Suprapubic skin (tissue), 4 donors: ENCODE data around the gene SPSB3. TPM values are rescaled to one million over a fixed set of nuclear protein-coding genes. Genes with fewer than 3 reads are reported as not detected.
A peak's percentile ranks its signal among the peaks of the same experiment; 100 is the strongest.

ENCODE experiments used
- DNase-seq, 2 donors: peaks; one replicate each; pipeline ENCODE4 v3.0.0-alpha.2; 2019; ENCODE audit warnings: low spot score in 2 of 2
- H3K27ac ChIP-seq: fragments of 200-600 bp; sonication (generic); one replicate; pipeline ENCODE4 v1.5.1; 2019
- H3K27me3 ChIP-seq: fragments of 200-600 bp; sonication (generic); one replicate; pipeline ENCODE4 v1.5.1; 2019
- H3K36me3 ChIP-seq: fragments of 200-600 bp; sonication (generic); one replicate; pipeline ENCODE4 v1.5.1; 2019
- H3K4me1 ChIP-seq: fragments of 200-600 bp; sonication (generic); one replicate; pipeline ENCODE4 v1.5.1; 2019
- H3K4me3 ChIP-seq: fragments of 200-600 bp; sonication (generic); one replicate; pipeline ENCODE4 v1.5.1; 2019; ENCODE audit warnings: mild to moderate bottlenecking
- H3K9me3 ChIP-seq: fragments of 200-600 bp; sonication (generic); one replicate; pipeline ENCODE4 v1.5.1; 2019
- CTCF ChIP-seq, 2 donors: fragments of 200-600 bp in 1 of 2; fragments of 450-650 bp in 1 of 2; sonication (generic) in 1 of 2; IDR thresholded peaks; one replicate each; pipeline ENCODE4 v1.5.1; 2016 to 2019; ENCODE audit warnings: antibody characterized with exemption in 2 of 2, mild to moderate bottlenecking in 1 of 2, moderate library complexity in 1 of 2
- EP300 ChIP-seq: sonication (generic); formaldehyde crosslinking; IDR thresholded peaks from one replicate; pipeline ENCODE4 v1.6.1; 2017; ENCODE audit warnings: antibody characterized with exemption
- POLR2A ChIP-seq, 2 donors: fragments of 450-650 bp; IDR thresholded peaks; one replicate each; pipeline ENCODE4 v1.6.1; 2017; ENCODE audit warnings: antibody characterized with exemption in 2 of 2, mild to moderate bottlenecking in 2 of 2, moderate library complexity in 2 of 2
- POLR2AphosphoS5 ChIP-seq, 3 donors: sonication (generic); formaldehyde crosslinking; IDR thresholded peaks; one replicate each; pipeline ENCODE4 v1.6.1; 2017; ENCODE audit warnings: antibody characterized with exemption in 3 of 3
- WGBS: methylation state at CpG from one replicate; pipeline ENCODE4 v1.1.5; 2018; 5-methylcytosine and 5-hydroxymethylcytosine counted together
- total RNA-seq, 4 donors: library from RNA; depleted of rRNA; stranded (reverse); fragments of >200 nt; gene quantifications; one replicate each; pipeline ENCODE4 v1.1.0, GENCODE V29; 2016

The SPSB3 gene
- total RNA-seq, 4 donors from 2014 or later = 124 to 205 (median 156) TPM

GRCh38 chr16:1775846-1776671 is 6.3 kb downstream of the SPSB3 start:
- WGBS = 78% methylated on average over 13 of the region's 28 CpGs
- peaks cover 50% of the 10 kb centered on the region for H3K36me3 ChIP-seq
- no peak overlapping the region for H3K27ac ChIP-seq
- TF ChIP-seq POLR2AphosphoS5 (IDR thresholded peaks at IDR 0.05) = no peak
- TF ChIP-seq CTCF (IDR thresholded peaks at IDR 0.05) = no peak
- no peak for TF ChIP-seq POLR2A (IDR thresholded peaks at IDR 0.05)
- TF ChIP-seq EP300 = no peak
- H3K4me1 ChIP-seq = peaks cover 37% of the 10 kb centered on the region
- H3K4me3 ChIP-seq = no peak overlapping the region
- H3K27me3 ChIP-seq = no peaks in the 10 kb centered on the region
- no peaks in the 10 kb centered on the region for H3K9me3 ChIP-seq
- DNase-seq = no peak

GRCh38 chr16:1775006-1775845 is 7.1 kb downstream of the SPSB3 start:
- DNase-seq = no peak
- H3K36me3 ChIP-seq = peaks cover 48% of the 10 kb centered on the region
- H3K9me3 ChIP-seq = no peaks in the 10 kb centered on the region
- H3K27ac ChIP-seq = no peak overlapping the region
- 89% methylated on average over 20 of the region's 30 CpGs for WGBS
- TF ChIP-seq POLR2A (IDR thresholded peaks at IDR 0.05) (no peak), EP300 (no peak), POLR2AphosphoS5 (IDR thresholded peaks at IDR 0.05) (no peak), CTCF (IDR thresholded peaks at IDR 0.05) (no peak)
- H3K4me1 ChIP-seq = peaks cover 39% of the 10 kb centered on the region
- H3K4me3 ChIP-seq = no peak overlapping the region
- H3K27me3 ChIP-seq = no peaks in the 10 kb centered on the region

- H3K4me3 ChIP-seq = peak overlapping the region; percentile 92
- no peak overlapping the region for H3K27ac ChIP-seq
- WGBS = 82% methylated on average over 2 of the region's 7 CpGs
- H3K4me1 ChIP-seq = peaks cover 44% of the 10 kb centered on the region
- H3K27me3 ChIP-seq = no peaks in the 10 kb centered on the region
- DNase-seq = no peak
- TF ChIP-seq POLR2AphosphoS5 (IDR thresholded peaks at IDR 0.05) = no peak
- TF ChIP-seq POLR2A (IDR thresholded peaks at IDR 0.05) = no peak
- no peak for TF ChIP-seq CTCF (IDR thresholded peaks at IDR 0.05)
- TF ChIP-seq EP300 = no peak
- peaks cover 41% of the 10 kb centered on the region for H3K36me3 ChIP-seq
- no peaks in the 10 kb centered on the region for H3K9me3 ChIP-seq
Measured at GRCh38 chr16:1774448-1774780, 8.0 kb downstream of the SPSB3 start.

- Histone ChIP-seq H3K4me1 (peaks cover 47% of the 10 kb centered on the region), H3K9me3 (no peaks in the 10 kb centered on the region), H3K27ac (peak overlapping the region; percentile 94), H3K36me3 (peaks cover 36% of the 10 kb centered on the region), H3K27me3 (no peaks in the 10 kb centered on the region), H3K4me3 (peak overlapping the region; percentile 92)
- no peak for TF ChIP-seq EP300
- no peak for TF ChIP-seq POLR2AphosphoS5 (IDR thresholded peaks at IDR 0.05)
- no peak for TF ChIP-seq CTCF (IDR thresholded peaks at IDR 0.05)
- TF ChIP-seq POLR2A (IDR thresholded peaks at IDR 0.05) = no peak
- WGBS = 3% methylated on average over 14 of the region's 45 CpGs
- no peak for DNase-seq
Measured at GRCh38 chr16:1773703-1774447, 8.5 kb downstream of the SPSB3 start.
